ENCODE data around the gene PSMC4. TPM values are rescaled to one million over a fixed set of nuclear protein-coding genes. Genes with fewer than 3 reads are reported as not detected.
A peak's percentile ranks its signal among the peaks of the same experiment; 100 is the strongest.
"Not testable (repeated sequence)": the region's sequence is repeated elsewhere in the genome, so short reads cannot be mapped to it uniquely, and the experiment has no call there.

PSMC4 gene
- polyA plus RNA-seq, 2 donors: 50.1 to 73.8 TPM

DNA sequence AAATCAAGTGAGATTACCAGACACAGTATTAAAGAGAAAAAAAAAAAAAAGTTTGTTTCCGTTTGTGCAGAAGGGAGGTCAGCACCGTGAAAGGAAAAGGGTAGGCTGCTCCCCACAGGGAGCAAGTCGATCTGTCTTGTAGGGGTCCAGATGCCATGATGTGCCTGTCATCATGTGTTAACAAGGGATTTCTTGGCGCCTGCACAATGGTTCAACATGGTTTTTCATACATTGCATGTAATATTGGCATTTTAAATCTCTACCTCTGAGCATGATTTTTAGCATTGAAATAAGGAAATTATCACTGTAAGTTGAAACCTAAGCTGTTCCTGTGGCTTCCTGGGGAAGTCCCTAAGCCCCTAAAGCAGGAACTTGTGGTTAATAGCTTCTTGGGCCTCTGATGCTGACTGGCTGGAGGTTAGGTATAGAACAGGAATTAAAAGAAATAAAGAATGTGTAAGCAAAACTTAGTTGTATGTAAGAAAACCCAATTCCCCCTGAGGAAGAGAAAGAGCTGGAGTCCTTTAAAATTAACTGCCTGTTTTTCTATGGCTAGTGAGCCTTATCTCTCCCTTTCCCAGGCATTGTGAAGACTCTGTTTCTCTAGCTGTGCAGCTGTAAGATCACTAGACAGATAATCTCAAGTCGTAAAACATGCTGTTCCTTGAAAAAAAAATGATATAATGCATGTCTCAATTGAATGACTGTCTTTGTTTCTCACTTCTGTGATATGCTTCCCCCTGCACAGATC lies 29.2 kb upstream of the PSMC4 start:
- 28 to 34% methylated on average over 5 of the region's 5 CpGs for WGBS, 2 donors

DNA sequence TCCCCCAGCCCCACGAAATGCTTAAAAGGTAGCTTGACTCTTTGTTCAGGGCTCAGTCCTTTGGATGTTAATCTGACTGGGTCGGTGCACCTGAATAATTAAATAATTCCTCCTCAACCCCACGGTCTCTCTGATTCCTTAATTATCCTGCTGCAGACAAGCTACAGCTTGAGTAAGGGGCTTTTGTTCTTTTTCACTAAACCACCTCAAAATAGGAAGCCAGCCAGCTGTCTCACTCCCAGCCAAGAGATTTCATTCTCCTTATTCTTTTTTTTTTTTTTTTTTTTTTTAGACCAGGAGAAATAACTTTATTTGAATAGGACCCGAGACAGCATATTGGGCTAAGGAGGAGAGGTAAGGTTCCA lies 28.6 kb upstream of the PSMC4 start:
- H3K4me3 ChIP-seq (ENCODE audit: low read depth in 1 of 2, low read length in 2 of 2): no peak overlapping the region
- WGBS, 2 donors: 33 to 37% methylated on average over 4 of the region's 4 CpGs
- no peaks in the 10 kb centered on the region for H3K36me3 ChIP-seq (ENCODE audit: control insufficient read depth in 2 of 2, insufficient read depth in 2 of 2, low read length in 1 of 2)
- no peak overlapping the region for H3K27ac ChIP-seq (ENCODE audit: low read depth in 2 of 2, low read length in 1 of 2)
- H3K4me1 ChIP-seq (ENCODE audit: control insufficient read depth in 2 of 2, insufficient read depth in 2 of 2, low read length in 1 of 2): peaks cover 0 to 2% of the 10 kb centered on the region in 2 donors
- no peaks in the 10 kb centered on the region for H3K27me3 ChIP-seq (ENCODE audit: control insufficient read depth in 1 of 2, insufficient read depth in 2 of 2, low read length in 2 of 2)
- H3K9me3 ChIP-seq (ENCODE audit: control insufficient read depth in 2 of 2, insufficient read depth in 1 of 2, low read depth in 1 of 2, low read length in 1 of 2): no peaks in the 10 kb centered on the region

More for the DNA sequence above, 29.2 kb upstream of the PSMC4 start:
- peaks cover 0 to 2% of the 10 kb centered on the region in 2 donors for H3K4me1 ChIP-seq (ENCODE audit: control insufficient read depth in 2 of 2, insufficient read depth in 2 of 2, low read length in 1 of 2)
- no peaks in the 10 kb centered on the region for H3K27me3 ChIP-seq (ENCODE audit: control insufficient read depth in 1 of 2, insufficient read depth in 2 of 2, low read length in 2 of 2)
- no peaks in the 10 kb centered on the region for H3K9me3 ChIP-seq (ENCODE audit: control insufficient read depth in 2 of 2, insufficient read depth in 1 of 2, low read depth in 1 of 2, low read length in 1 of 2)
- H3K27ac ChIP-seq (ENCODE audit: low read depth in 2 of 2, low read length in 1 of 2): no peak overlapping the region
- no peaks in the 10 kb centered on the region for H3K36me3 ChIP-seq (ENCODE audit: control insufficient read depth in 2 of 2, insufficient read depth in 2 of 2, low read length in 1 of 2)
- no peak overlapping the region for H3K4me3 ChIP-seq (ENCODE audit: low read depth in 1 of 2, low read length in 2 of 2)

GRCh38 chr19:39943586-39943985 lies 27.4 kb upstream of the PSMC4 start:
- Histone ChIP-seq H3K27me3 (ENCODE audit: control insufficient read depth in 1 of 2, insufficient read depth in 2 of 2, low read length in 2 of 2) (no peaks in the 10 kb centered on the region), H3K36me3 (ENCODE audit: control insufficient read depth in 2 of 2, insufficient read depth in 2 of 2, low read length in 1 of 2) (no peaks in the 10 kb centered on the region), H3K27ac (ENCODE audit: low read depth in 2 of 2, low read length in 1 of 2) (peak overlapping the region in 1 of 2 donors; percentile 50), H3K4me3 (ENCODE audit: low read depth in 1 of 2, low read length in 2 of 2) (no peak overlapping the region), H3K4me1 (ENCODE audit: control insufficient read depth in 2 of 2, insufficient read depth in 2 of 2, low read length in 1 of 2) (peaks cover 0 to 2% of the 10 kb centered on the region in 2 donors), H3K9me3 (ENCODE audit: control insufficient read depth in 2 of 2, insufficient read depth in 1 of 2, low read depth in 1 of 2, low read length in 1 of 2) (no peaks in the 10 kb centered on the region)
- 80 to 90% methylated on average over 6 to 7 of the region's 7 CpGs for WGBS, 2 donors

DNA sequence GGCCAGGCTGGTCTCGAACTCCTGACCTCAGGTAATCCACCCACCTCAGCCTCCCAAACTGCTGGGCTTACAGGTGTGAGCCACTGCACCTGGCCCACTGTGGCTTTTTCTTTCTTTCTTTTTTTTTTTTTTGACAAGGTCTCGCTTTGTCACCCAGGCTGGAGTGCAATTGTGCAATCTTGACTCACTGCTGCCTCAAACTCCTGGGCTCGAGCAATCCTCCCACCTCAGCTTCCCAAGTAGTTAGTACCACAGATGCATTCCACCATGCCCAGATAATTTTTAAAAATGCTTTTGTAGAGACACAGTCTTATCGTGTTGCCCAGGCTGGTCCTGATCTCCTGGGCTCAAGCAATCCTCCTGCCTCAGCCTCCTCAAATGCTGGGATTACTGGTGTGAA lies 24.4 kb upstream of the PSMC4 start:
- H3K4me3 ChIP-seq (ENCODE audit: low read depth in 1 of 2, low read length in 2 of 2): no peak overlapping the region
- H3K36me3 ChIP-seq (ENCODE audit: control insufficient read depth in 2 of 2, insufficient read depth in 2 of 2, low read length in 1 of 2): no peaks in the 10 kb centered on the region
- H3K4me1 ChIP-seq (ENCODE audit: control insufficient read depth in 2 of 2, insufficient read depth in 2 of 2, low read length in 1 of 2): peaks cover 0 to 2% of the 10 kb centered on the region in 2 donors
- H3K9me3 ChIP-seq (ENCODE audit: control insufficient read depth in 2 of 2, insufficient read depth in 1 of 2, low read depth in 1 of 2, low read length in 1 of 2): no peaks in the 10 kb centered on the region
- no peaks in the 10 kb centered on the region for H3K27me3 ChIP-seq (ENCODE audit: control insufficient read depth in 1 of 2, insufficient read depth in 2 of 2, low read length in 2 of 2)
- H3K27ac ChIP-seq (ENCODE audit: low read depth in 2 of 2, low read length in 1 of 2): no peak overlapping the region
- WGBS, 2 donors: 71 to 84% methylated on average over 4 of the region's 4 CpGs

- WGBS, 2 donors: 93 to 94% methylated on average over 2 of the region's 2 CpGs
These were observed 21.8 kb upstream of the PSMC4 start for GRCh38 chr19:39949026-39949747.

DNA sequence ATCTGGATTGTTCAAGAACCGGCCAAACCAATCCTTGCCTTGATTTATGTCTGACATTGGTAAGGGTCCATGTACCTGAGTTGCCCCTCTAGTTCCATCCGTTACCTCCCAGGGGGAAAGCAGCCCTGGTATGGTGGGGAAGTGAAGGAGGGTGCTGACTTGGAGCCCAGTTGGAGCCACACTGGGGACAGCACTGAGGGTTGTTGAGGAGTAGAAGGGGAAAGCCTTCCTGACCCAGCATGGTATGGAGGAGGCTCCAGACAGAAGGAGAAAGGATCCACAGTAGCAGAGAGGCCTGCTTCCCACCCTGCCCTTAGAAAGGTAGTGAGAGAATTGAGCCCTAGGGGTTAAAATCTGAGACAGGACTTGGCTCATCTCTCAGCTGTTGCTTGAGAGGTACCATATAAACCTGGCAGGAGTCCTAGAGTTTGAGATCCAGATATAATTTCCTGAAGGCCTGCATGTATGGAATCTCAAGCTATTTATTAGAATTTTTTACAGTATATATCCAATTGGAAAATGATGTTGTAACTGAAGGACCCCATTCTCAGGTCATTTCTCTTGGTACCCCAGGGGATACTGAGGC lies 19.8 kb upstream of the PSMC4 start:
- no peaks in the 10 kb centered on the region for H3K4me1 ChIP-seq (ENCODE audit: control insufficient read depth in 2 of 2, insufficient read depth in 2 of 2, low read length in 1 of 2)
- H3K36me3 ChIP-seq (ENCODE audit: control insufficient read depth in 2 of 2, insufficient read depth in 2 of 2, low read length in 1 of 2): no peaks in the 10 kb centered on the region
- H3K9me3 ChIP-seq (ENCODE audit: control insufficient read depth in 2 of 2, insufficient read depth in 1 of 2, low read depth in 1 of 2, low read length in 1 of 2): no peaks in the 10 kb centered on the region
- H3K4me3 ChIP-seq (ENCODE audit: low read depth in 1 of 2, low read length in 2 of 2): no peak overlapping the region
- no peaks in the 10 kb centered on the region for H3K27me3 ChIP-seq (ENCODE audit: control insufficient read depth in 1 of 2, insufficient read depth in 2 of 2, low read length in 2 of 2)
- no peak overlapping the region for H3K27ac ChIP-seq (ENCODE audit: low read depth in 2 of 2, low read length in 1 of 2)
- 90 to 92% methylated on average over 2 of the region's 2 CpGs for WGBS, 2 donors

More at GRCh38 chr19:39949026-39949747, 21.8 kb upstream of the PSMC4 start:
- Histone ChIP-seq H3K4me1 (ENCODE audit: control insufficient read depth in 2 of 2, insufficient read depth in 2 of 2, low read length in 1 of 2) (no peaks in the 10 kb centered on the region), H3K36me3 (ENCODE audit: control insufficient read depth in 2 of 2, insufficient read depth in 2 of 2, low read length in 1 of 2) (no peaks in the 10 kb centered on the region), H3K27ac (ENCODE audit: low read depth in 2 of 2, low read length in 1 of 2) (no peak overlapping the region), H3K4me3 (ENCODE audit: low read depth in 1 of 2, low read length in 2 of 2) (no peak overlapping the region), H3K9me3 (ENCODE audit: control insufficient read depth in 2 of 2, insufficient read depth in 1 of 2, low read depth in 1 of 2, low read length in 1 of 2) (no peaks in the 10 kb centered on the region), H3K27me3 (ENCODE audit: control insufficient read depth in 1 of 2, insufficient read depth in 2 of 2, low read length in 2 of 2) (no peaks in the 10 kb centered on the region)

GRCh38 chr19:39951686-39952085 lies 19.3 kb upstream of the PSMC4 start:
- WGBS, 2 donors: 42 to 53% methylated on average over 3 of the region's 3 CpGs
- no peaks in the 10 kb centered on the region for H3K27me3 ChIP-seq (ENCODE audit: control insufficient read depth in 1 of 2, insufficient read depth in 2 of 2, low read length in 2 of 2)
- H3K9me3 ChIP-seq (ENCODE audit: control insufficient read depth in 2 of 2, insufficient read depth in 1 of 2, low read depth in 1 of 2, low read length in 1 of 2): no peaks in the 10 kb centered on the region
- H3K4me3 ChIP-seq (ENCODE audit: low read depth in 1 of 2, low read length in 2 of 2): no peak overlapping the region
- H3K4me1 ChIP-seq (ENCODE audit: control insufficient read depth in 2 of 2, insufficient read depth in 2 of 2, low read length in 1 of 2): no peaks in the 10 kb centered on the region
- no peaks in the 10 kb centered on the region for H3K36me3 ChIP-seq (ENCODE audit: control insufficient read depth in 2 of 2, insufficient read depth in 2 of 2, low read length in 1 of 2)
- H3K27ac ChIP-seq (ENCODE audit: low read depth in 2 of 2, low read length in 1 of 2): no peak overlapping the region

DNA sequence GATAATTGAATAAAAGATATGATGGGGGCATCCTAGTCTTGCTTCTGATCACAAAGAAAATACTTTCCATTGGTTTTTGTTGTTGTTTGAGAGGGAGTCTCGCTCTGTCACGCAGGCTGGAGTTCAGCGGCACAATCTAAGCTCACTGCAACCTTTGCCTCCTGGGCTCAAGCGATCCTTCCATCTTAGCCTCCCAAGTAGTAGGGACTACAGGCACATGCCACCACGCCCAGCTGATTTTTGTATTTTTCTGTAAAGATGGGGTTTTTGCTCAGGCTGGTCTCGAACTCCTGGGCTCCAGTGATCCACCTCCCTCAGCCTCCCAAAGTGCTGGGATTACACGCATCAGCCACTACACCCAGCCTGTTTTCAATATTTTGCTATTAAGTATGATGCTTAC lies 17.1 kb upstream of the PSMC4 start:
- H3K4me3 ChIP-seq (ENCODE audit: low read depth in 1 of 2, low read length in 2 of 2): no peak overlapping the region
- H3K9me3 ChIP-seq (ENCODE audit: control insufficient read depth in 2 of 2, insufficient read depth in 1 of 2, low read depth in 1 of 2, low read length in 1 of 2): no peaks in the 10 kb centered on the region
- H3K27ac ChIP-seq (ENCODE audit: low read depth in 2 of 2, low read length in 1 of 2): no peak overlapping the region
- 90 to 91% methylated on average over 7 of the region's 7 CpGs for WGBS, 2 donors
- no peaks in the 10 kb centered on the region for H3K36me3 ChIP-seq (ENCODE audit: control insufficient read depth in 2 of 2, insufficient read depth in 2 of 2, low read length in 1 of 2)
- H3K4me1 ChIP-seq (ENCODE audit: control insufficient read depth in 2 of 2, insufficient read depth in 2 of 2, low read length in 1 of 2): no peaks in the 10 kb centered on the region
- H3K27me3 ChIP-seq (ENCODE audit: control insufficient read depth in 1 of 2, insufficient read depth in 2 of 2, low read length in 2 of 2): no peaks in the 10 kb centered on the region

- H3K4me3 ChIP-seq (ENCODE audit: low read depth in 1 of 2, low read length in 2 of 2); H3K27ac ChIP-seq (ENCODE audit: low read depth in 2 of 2, low read length in 1 of 2); H3K36me3 ChIP-seq (ENCODE audit: control insufficient read depth in 2 of 2, insufficient read depth in 2 of 2, low read length in 1 of 2); H3K27me3 ChIP-seq (ENCODE audit: control insufficient read depth in 1 of 2, insufficient read depth in 2 of 2, low read length in 2 of 2); H3K4me1 ChIP-seq (ENCODE audit: control insufficient read depth in 2 of 2, insufficient read depth in 2 of 2, low read length in 1 of 2); H3K9me3 ChIP-seq (ENCODE audit: control insufficient read depth in 2 of 2, insufficient read depth in 1 of 2, low read depth in 1 of 2, low read length in 1 of 2): not testable (repeated sequence)
- WGBS, 2 donors: 87 to 90% methylated on average over 5 of the region's 5 CpGs
These were observed 13.1 kb upstream of the PSMC4 start for GRCh38 chr19:39957886-39958285.
